Fibroblast of skin of scalp (primary cell): Measurements from ENCODE around the gene ORC1.
"Not testable (repeated sequence)": the region's sequence is repeated elsewhere in the genome, so short reads cannot be mapped to it uniquely, and the experiment has no call there.

Experiments
- DNase-seq: peaks from one replicate; pipeline ENCODE4 v3.0.0-alpha.2; 2013

The ORC1 gene

DNA sequence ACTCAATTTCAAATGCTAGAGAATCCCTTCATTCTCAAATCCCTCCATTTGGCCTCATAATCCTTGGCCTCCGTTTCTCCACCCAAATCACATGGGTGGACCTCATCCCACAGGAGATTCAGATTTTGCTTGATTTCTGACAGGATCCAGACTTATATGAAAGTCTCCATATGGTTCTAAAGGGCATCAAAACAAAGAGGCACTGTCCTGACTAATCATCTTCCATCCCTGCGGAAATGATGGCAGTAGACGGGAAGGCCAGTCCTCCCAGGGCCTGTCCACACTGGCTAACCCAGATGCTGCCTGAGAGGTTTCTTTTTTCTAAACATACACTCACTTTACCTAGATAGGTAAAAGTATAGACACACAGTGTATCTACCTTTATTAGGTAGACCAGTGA, 18.8 kb downstream of the ORC1 start:
- no peak for DNase-seq

DNA sequence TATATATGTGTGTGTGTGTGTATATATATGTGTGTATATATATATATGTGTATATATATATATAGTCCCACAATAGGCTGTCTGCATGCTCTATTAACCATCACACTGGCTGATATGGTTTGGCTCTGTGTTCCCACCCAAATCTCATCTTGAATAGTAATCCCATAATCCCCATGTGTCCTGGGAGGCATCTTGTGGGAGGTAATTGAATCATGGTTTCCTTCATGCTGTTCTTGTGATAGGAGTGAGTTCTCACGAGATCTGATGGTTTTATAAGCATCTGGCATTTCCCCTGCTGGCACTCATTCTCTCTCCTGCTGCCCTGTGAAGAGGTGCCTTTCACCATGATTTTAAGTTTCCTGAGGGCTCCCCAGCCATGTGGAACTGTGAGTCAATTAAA, 34.4 kb downstream of the ORC1 start:
- not testable (repeated sequence) for DNase-seq

DNA sequence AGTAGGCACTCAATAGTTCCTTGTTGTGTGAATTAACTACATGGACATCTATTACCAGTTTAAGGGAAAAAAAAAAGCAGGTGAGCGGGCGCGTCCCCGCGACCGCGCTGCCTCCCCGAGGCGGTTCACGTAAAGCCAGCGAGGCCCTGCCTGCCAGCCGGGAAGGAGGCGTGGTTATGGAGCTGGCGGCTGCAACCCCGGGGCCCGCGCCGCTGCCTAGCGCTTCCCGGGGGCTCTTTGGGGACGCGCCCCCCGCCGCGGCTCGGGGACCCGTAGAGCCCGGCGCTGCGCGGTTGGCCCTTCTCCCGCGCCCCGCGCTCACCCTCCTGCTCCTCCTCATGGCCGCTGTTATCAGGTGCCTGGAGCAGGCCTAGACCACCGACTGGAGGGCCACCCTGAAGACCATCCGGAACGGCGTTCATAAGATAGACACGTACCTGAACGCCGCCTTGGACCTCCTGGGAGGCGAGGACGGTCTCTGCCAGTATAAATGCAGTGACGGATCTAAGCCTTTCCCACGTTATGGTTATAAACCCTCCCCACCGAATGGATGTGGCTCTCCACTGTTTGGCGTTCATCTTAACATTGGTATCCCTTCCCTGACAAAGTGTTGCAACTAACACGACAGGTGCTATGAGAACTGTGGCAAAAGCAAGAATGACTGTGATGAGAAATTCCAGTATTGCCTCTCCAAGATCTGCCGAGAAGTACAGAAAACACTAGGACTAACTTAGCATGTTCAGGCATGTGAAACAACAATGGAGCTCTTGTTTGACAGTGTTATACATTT, 35.6 kb downstream of the ORC1 start:
- peak; percentile 20 for DNase-seq

DNA sequence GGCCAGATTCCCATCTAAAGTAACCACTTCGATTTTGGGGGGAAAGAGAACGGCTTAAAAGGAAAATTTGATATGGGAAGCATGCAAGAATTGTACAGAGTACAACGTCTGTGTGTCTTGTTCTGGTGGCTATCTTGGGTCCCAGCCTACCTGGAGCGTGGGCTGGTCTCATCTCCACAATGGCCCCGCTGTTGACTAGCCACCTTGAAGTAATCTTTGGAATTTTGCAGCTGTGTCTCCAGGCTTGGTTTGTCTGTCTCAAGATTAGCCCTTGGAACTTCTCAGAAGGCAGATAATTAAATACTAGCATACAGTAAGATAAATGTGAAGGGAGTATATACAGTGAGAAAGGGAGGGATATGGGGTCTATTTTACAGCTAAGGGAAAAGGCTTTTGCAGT, 37.0 kb downstream of the ORC1 start:
- DNase-seq: no peak

DNA sequence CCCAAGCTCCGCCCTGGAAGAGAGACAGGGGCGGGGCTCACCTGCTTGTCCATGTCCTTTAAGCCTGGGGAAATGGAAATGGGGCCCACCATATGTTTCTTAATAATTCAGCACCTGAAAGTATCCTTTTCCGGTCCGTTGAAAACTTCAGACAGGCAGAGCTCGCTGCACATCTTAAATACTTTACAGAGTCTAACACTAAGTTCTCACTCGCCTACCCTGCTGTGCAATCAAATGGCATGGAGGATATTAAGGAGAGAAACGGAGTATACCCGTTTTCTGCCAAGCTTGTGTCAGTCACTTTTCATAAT, 37.8 kb downstream of the ORC1 start:
- no peak for DNase-seq

DNA sequence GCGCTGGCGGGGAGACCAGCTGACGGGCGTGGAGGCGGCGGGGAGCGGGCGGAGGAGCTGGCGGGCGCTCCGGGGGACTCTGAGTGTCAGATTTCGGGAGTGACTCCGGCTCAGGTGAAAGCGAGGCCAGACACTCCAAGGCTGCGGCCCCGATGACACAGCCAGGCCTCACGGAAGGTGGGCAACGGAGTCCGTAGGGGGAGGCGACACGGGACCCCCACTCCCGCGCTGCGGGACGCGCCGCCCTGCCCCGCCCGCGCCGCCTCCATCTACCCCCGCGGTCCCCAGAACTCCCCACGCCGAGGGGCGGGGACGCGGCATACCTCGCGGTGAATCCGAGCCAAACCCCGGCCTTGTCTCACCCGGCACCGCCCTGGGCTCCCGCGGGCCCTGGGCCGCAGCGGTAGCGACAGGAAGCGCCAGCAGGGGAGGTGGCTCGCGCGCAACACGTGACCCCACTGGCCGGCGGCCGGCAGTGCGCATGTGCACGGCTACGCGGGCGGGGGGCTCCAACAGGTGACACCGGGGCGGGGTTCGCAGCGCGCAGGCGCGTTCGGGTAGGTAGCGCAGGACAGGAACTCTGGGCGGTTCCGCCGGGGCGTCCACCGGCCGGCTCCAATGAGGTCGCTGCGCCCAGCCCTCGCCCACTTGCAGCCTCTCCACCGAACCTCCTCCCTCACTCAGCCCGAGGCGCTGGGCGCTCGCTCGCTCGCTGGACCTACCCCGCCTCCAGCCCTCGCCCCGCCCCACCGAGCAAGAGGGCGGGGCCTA, 38.3 kb downstream of the ORC1 start, which contains the start of gene CC2D1B:
Gene CC2D1B (minus strand): TSS at position 460 of the 771 bp plus-strand sequence. CDS start 1,585 bp downstream, outside the sequence.
- peak; percentile 95 for DNase-seq

DNA sequence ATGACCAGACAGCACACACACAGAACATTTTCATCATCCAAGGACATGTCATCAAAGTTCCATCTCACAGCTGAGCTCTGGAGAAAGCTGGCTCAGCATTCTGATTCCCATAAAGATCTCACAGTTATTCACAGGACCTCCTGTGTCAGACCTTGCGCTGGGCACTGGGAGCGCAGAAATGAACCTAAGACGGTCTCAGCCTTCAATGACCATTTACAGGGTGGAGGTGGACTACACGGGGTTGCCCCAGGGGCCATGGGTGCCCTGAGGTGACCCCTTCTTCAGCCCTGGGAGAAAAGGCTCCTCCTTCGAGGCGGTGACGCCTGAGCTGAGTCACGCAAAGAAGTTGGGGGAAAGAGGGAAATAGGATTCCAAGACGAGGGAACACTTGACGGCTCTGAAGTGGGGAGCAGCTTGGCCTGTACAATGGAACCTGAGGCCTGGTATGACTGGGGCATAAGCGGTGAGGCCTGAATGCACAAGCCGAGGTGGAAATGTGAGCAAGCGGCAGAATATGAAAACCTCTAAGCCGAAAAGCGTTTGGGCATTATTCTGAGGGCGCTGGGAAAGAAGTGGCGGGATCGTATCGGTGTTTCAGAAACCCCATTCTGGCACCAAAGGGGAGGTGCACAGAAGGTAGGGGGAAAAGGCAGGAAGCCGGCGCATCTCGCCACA, 39.0 kb downstream of the ORC1 start:
- DNase-seq: peak; percentile 76

DNA sequence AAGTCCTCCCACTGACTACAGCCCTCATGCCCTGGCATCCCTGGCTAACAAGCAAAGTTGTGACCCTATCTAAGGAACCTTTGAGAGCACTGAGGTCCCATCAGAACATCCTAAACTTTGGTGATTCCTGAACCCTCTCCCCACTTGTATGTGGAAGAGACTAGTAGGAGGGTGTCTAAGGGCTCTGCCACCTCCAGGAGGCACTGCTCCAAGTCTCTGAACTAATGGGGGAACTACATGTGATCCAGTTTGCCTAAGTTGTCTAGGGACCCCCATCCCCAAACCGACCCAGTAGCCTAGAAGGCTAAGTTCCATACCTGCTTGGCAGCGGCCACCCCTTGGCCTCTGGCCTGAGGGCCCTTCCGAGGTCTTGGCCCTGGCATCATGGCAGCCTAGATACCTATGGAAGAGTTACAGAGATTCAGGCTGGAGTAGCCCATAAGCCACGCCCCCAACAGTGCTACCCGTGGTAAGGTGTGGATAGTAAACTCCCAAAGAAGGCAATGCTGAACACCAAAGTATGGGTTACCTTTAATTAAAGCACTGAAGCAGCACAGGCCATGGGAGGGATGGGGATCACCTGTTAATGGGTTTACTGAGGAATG, 39.9 kb downstream of the ORC1 start:
- no peak for DNase-seq

DNA sequence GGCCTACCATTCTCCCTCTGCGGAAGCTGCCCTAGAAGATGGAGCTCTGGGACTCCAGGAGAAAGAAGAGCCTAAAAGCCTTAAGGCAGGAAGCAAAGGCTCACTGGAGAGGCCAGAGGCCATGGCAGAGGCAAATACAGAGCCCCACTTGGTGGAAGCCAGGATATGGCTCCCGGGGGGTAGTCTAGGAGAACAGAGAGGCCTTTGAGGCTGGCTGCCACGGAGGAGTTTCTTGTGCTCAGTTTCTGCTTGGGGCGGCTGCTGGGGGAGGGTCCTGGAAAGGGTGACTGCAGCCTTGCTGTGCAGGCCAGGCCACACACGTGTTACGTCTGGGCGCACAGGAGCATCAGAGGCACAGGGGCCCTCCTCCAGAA, 43.6 kb downstream of the ORC1 start:
- DNase-seq: no peak

DNA sequence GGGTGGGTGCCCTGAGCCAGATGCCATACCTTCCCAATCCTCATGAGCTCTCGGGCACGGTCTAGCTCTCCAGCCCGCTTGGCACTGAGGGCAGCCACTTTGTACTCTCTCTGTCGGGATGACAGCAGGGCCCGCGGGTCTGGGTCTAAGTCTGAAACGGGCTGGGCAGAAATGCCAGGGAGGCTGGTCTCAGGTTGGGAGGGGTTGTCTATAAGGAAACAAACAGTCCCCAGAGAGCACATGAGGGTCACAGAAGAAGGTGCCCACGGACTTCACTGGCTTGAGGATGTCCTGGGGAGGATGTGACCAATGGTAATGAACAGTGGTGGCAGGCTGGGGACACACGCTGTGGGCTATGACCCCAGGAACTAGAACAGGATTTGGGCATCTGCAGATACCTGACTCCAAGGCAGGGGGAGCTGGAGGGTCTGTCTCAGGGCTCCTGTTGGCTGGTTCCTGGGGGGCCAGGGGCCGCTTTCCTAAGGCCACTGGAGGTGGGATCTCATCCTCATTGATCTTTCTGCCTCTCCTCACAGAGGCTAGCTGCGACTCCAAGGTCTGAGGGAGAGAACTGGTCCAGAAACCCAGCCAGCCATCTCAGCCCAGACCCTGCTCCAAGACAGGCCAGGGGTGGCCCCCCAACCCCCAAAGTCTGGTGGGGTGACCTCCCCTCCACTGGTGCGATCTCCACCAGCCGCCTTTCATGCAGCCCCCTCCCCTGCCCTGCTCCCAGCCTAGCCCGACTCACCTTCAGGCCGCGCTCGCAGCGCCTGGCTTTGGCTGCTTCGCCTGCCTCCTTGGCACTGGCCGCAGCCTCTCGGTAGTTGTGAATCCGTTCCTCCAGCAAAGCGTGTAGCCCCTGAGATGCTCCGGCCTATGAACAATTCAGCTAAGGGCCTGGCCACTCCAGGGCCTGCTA, 44.3 kb downstream of the ORC1 start:
- DNase-seq: no peak

DNA sequence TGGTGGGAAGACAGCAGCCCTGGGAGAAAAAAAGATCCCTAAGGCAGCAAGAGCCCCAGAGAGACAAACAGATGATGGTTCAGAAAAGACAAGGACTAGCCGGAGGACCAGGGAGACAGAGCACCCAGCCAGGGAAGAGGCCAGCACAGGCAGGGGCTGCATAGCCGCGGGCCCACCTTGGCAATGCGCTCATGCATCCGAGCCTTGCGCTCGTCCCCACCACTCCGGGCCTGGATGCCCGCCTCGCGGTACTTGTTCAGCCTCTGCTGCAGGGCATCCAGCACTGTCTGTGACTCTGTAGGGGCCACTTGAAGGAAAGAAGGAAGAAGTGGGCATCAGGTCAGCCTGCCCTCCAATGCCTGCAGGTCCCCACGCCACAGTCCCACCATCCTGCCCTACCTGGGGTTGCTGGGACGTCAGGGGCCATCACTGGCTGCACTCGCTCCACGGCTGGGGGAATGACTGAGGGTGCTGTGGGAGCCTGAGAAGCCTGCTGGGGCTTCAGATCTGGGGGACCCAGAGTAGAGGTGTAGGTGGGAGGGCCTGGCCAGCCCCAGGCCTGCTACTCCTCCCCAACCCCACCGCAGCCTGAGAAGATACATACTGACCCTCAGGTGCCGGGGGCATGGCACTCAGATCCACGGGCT, 45.2 kb downstream of the ORC1 start:
- DNase-seq: no peak

DNA sequence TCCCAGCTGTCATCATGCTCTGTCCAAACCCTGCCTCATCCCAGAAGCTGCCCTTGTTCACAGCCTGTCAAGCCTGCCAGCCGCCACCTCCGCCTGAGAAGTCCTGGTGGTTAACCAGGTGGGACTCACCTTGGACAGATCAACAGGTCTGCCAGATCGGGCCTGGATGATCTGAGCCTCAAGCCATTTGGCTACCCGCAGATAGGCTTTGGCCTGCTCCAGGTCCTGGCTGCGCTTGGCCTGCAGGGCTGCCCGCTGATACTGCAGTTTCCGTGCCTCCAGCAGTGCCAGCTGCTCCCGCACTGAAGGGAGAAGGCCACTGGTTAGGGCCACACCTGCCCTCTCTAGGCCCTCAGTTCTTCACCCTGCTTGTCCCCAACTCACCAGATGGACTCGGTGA, 46.8 kb downstream of the ORC1 start:
- no peak for DNase-seq

DNA sequence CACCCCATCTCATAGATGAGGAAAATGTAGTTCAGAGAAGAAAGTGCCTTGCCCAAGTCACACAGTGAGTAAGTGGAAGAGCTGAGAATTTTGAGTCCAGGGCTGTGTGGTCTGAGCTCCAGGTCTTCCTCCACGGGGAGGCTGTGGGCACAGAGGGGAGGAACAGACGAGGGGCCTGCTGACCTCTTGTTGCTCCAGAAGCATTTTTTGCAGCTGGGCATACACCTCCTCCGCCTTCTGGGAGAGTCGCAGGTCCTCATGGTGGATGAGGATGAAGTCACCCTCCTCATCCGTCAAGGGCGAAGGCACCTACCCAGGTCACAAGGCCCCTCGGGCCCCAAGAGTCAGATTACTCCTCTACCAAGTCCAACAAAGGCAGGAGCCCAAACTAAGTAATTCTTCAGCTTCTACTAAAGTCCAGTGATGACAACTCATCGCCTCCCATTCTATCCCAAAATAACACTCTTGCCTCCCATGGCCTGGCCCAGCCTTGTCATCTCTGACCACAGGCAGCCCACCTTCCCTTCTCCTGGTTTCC, 47.3 kb downstream of the ORC1 start:
- no peak for DNase-seq

DNA sequence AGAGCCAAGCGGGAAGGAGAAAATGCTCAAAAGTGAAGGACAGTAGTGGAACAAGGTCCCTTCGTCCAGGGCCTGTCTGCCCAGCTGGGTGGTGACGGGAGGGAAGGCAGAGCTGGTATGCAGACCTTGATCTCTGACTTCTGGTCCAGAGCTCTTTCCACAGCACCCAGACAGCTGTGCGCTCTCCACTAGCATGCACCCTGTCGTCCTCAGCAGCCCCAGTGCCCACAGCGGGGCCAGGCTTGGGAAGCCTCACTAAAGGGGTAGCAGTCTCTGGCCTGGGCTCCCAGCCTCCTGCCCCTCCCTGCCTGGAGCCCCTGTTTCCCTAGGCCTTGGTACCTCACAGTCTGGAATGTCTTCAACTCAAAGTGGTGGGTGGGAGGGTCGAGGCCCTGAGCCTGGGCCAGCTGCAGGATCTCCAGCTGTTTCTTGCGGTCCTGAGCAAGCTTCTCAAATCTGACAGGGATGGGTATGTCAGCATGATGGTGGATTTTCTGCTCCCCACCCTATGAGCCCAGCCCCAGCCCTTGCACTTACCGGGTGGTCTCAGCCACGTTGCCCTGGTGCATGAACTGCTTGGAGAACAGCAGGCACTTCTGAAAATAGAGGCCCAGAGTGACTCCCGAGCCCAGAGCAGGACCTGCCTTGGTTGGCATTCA, 48.2 kb downstream of the ORC1 start:
- no peak for DNase-seq

DNA sequence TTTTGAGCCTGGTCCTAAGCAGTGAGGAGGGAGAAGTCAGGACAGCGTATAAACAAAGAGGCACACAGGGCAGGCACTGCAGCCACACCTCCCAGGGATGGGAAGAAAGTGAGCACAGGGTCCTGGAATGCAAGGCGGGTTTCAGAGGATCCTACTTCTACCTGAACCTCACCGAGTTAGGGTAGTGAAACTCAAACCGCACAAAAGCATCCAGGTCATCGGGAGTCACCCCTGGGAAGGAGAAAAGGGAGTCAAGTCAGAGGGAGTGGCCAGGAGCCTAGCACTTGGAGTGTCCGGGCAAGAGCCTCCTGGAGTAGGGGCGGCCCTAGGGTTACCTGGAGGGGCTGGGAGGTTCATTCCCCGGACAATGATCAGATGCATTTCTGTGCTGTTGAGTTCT, 48.8 kb downstream of the ORC1 start:
- DNase-seq: no peak

DNA sequence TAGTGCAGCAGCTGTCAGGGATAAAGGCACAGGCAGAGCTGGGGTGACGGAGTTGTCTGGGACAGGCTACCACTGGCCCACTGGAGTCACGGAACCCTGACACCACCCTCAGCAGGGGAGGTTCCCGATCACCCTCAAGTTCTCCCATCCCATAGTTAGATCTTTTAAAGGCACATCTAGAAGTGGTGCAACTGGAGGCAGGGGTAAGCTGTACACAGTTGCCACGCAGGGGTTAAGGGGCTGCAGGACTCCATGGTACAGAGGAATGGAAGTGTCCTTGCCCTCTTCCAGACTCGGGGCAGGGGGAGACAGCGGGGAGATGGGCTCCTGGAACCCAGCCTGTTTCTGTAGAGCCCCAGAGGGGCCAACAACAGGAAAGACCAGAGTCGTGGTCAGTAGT, 51.5 kb downstream of the ORC1 start:
- DNase-seq: no peak

DNA sequence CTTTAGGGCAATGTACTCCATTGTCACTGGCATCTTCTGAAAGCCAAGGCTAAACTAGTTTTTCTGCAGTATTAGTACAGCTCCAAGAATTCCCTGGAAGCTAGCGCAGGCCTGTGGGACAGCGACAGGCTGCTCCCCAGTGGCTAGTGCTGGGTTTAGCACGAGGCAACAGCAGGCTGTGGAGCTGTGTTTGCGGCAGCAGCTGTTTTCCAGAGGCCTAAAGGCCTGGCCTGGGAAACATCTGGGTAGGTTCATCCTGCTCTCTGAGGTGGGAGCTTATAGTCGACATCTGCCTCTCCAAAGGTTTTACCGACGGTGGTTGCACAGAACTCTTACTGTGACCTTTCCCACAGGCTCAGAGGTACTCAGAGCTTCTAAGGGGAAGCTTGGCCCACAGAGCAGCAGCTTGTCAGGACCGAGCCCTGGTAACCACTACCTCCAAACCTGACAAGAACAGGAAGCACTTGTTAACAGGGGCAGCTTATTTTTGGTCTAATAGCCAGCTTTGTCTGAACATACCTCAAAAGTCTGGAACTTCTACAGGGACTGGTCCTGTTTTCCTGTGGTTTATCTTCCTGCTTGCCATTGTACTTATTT, 55.4 kb downstream of the ORC1 start:
- peak; percentile 45 for DNase-seq

DNA sequence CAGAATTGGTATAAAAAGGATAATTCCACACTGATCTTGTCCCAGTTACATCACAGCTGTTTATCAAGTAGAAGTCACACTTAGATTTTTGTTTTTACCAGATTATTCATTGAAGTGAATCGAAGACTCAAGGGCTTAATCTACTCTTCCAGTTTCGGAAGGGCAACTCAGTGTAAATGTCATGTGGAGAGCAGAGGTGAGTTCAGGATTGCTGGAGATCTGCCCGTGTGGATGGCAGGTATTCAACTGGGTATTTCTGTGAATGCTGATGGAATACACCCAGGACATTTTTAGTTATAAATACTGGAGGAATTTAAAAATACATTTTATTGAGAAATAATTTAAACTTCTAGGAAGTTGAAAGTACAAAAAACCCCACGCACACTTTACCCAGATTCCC, 57.6 kb downstream of the ORC1 start:
- no peak for DNase-seq

DNA sequence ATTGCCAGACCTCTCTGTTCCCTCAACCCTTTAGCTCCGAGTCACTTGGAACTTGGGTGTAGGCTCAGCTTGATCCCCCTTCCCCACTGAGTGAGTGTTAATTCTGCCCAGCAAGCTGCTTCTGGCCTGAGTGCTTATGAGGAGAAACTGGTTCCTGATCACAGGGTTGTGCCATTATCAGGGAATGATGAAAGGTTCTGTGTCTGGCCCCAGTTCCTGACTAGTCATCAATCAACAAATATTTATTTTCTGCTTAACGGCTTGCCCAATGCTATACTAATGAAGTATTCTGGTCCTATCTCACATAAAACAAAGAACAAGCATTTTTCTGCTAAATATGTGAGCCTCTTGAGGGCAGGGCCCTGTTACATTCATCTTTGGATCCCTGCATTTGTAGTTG, 59.0 kb downstream of the ORC1 start:
- no peak for DNase-seq

DNA sequence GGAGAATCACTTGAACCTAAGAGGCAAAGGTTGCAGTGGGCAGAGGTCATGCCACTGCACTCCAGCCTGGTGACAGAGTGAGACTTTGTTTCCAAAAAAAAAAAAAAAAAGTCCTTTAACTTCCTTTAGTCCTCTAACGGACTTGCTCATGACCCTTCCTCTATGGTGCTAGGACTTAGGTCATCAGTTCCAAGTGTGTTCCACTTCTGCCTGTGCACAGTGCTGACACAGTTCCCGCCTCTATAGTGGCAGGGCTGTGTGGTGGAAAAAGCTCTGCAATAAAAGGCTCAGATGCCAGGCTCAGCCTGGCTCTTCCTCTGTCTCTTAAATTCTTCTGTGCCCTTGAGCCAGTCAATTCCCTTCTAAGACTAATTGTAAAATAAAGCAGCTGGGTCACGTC, 60.2 kb downstream of the ORC1 start:
- DNase-seq: no peak
